GM21786 (cell line): Measurements from ENCODE around the gene ZBTB44.

Experiments used
- ATAC-seq: cut with Tn5 transposase; IDR thresholded peaks from one replicate; pipeline ENCODE4 v1.9.1; 2021; ENCODE audit not compliant: unreplicated experiment

ZBTB44 gene

DNA sequence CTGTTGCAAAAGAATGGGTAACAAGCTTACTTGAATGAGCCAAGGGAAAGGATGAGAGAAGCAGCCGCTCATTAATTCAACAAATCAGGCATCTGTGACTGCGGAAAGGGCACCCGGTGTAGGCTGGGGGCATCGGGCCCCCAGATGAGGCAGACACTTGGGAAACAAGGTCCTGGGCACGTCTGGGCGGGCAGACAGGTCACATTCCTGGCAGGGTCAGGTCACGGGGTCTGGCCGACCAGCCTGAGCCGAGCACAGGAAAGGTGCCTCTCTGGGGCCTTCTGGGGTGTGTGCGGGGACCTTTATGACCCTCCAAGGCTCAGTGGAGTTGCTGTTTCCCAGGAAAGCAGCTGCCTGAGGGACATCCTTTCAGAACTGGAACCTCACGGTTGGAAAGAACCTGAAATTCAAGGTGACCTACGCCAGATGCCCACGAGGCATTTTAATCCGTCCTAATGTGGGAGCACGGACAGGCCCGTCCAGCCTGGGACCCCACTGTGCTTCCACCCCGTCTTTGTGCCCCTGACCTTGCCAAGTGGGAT, 98.1 kb downstream of the ZBTB44 start:
- no peak for ATAC-seq

DNA sequence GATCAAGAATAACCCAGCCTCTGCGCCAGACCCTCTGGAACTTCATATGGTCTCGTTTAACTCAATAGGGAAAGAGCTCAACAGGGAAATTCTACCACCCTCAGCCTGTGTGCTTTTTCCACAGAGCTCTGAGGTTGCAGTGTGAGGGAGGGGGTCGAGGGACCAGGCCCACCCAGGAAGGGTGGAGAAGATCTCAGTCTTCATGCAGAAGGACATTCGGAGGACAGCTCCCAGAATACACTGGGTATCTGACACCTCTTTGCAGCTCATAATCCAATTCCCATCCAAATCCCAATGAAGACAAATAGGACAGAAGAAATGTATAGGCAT, 98.5 kb downstream of the ZBTB44 start:
- no peak for ATAC-seq

DNA sequence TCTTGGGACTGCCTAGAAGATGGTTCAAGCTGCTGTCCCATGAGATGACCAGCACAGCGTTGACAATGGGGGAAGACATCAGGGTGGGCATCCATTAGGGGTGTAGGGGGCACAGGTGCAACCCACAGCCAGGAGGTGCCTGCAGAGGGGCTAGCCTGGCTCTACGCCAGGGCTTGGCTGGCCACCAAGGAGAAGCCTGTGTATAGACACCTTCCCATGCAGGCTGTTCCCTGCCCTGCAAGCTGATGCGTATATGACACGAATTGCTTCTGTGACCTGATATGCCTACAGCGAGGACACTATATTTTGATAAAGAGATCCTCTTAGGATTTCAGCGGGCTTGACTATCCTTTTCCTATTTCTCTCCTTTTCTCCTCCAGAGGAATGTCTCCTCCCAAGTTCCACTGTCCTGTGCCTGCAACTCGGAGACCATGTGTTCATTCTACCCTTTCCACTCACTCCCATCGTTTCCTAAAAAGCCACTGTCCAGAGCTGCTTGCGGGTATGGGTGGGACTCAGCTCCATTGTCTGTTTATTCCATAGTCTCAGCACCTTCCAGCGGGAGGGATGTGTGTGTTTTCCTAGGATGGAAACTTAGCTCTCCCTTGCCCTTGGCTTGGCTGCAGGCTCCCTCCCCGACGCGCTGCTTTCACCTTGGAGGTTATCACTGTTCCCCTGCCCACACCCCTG, 99.0 kb downstream of the ZBTB44 start:
- ATAC-seq: no peak

DNA sequence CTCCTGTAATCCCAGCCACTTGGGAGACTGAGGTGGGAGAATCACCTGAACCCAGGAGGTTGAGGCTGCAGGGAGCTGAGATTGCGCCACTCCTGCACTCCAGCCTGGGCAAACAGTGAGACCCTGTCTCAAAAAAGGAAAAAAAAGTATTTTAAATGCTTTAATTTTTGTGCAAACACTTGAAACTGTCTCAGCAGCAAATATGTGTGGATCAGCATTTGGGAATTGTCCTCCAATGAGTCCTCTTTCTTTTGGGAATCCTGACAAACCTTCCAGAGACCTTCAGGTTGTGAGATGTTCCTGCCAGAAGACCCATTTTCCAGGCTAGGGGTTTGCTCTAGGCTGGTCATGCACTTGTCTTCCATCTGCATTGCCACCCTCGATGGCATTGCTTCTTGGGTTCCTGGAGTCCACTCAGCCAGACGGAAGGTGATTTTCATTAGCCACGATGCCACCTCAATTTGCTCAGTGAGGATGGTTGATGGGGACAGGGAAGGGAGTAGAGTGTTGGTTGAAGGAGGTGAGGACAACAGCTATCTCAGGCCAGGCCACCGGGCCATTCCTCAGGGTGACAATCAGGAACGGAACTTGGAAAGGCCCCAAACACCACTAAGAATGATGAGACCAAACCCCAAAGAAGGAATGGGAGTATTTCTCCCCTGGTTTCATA, 99.7 kb downstream of the ZBTB44 start:
- no peak for ATAC-seq

DNA sequence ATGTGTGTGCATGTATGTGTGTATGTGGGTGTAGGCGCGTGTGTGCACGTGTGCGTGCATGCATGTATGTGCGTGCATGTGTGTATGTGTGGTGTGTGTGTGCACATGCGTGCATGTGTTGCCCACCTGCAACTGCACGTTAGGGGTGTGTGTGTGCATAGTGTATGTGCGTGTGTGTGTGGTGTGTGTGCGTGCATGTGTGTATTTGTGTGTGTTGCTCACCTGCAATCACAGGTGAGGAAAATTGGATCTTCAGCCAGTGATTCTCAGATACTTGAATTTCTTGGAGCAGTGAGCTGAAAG, 100.8 kb downstream of the ZBTB44 start:
- ATAC-seq: no peak

DNA sequence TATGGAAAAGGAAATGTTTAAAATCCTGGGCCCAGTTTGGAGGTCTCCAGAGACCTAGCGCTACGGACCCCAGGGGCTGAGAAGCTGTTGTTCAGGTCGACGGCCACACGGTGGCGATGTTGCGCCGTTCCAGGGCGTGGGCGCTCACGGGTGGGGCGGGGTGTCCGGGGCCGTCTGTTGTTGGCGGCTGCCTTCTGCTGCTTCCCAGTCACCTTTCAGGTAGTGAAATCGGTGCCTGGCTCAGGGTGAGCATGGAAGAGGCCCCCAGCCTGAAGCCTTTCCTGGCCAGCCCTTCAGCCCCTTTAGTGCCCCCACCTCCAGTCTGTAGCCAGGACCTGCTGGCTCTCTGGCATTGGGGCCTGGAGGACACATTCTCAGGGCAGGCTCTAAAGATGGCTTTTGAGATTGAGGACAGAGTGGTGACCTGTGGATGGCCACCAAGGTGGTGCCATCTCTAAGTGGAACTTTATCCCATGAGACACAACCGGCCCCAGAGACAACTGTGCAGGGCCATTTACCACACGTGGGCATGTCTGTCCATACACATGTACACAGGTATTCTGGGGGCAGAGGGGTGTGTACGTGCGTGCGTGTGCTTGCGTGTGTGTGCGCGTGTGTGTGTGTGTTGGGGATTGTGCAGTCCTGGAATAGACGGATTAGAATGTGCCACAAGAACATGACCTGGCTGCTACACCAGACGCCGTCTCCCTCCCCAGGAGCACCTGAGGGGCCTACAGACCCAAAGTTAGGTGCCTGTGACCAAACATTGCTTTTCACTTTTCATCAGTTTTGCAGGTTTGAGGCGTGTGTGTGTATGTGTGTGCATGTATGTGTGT, 101.4 kb downstream of the ZBTB44 start:
- ATAC-seq: peak; percentile 86

DNA sequence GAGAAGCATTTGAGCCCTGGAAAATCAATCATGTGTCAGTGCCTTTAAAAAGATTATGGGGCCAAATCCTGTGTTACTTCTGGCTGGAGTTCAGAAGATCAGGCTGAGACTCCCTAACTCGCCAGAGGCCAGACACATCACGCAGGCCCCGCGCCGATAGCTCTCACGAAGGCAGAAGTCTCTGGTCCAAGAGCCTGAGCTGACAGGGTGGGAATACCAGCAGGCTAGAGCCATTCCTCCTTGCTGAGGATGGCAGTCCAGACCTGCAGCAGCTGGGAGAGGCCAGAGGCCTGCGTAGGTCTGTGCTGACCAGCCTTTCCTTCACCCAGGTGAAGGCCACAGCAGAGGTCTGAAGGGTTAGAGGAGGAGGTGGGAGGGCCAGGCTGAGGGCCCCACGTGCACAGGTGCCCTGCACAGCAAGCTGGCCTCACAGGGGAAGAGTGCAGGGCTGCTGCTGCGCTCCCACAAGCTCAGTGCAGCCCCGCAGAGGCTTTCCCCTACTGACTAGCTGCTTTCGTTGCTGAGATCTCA, 102.2 kb downstream of the ZBTB44 start:
- ATAC-seq: peak; percentile 20

DNA sequence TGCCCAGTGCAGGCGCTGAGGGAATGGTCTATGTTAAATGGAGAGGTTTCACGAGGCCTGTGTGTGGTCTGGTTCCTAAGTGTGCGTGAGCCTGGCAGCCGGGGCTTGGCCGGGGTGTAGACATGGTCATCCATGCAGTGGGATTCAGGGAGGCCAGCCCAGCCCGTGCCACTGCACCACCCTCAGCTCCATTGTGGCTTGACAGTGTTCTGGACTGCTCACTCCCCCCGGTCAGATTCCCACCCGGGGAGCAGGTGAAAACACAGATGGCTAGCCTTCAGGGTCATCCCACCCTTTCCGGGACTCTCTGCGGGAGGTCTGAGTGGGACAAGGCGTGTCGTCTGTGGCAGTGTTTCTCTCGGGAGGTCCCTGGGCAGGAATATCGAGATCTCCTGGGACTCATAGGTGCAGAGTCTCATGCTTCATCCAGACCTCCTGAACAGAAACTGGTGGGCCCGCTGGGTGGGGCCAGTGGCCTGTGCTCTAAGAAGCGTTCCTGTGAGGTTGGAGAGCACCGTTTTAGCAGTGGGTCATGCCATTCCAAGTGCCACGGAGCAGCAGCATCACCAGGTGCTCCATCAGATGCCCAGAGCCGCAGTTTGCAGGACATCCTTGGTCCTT, 102.8 kb downstream of the ZBTB44 start:
- no peak for ATAC-seq

DNA sequence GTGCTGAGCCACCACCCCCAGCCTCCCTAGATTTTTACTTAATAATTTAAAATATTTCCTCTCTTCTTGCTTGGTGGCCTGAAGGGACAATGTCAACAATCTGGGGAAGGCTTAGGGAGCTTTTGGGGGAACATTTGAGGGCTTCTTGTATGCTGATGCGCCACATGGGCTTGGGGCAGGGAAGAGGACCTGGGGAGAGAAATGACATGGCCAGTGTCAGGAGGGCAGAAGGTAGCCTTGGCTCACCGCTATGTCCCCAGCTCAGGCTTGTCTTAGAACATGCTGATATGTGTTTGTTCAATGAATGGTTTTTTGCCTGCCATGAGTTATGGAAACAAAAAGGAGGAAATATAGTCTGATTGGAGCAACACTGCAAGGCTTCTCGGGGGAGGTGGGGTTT, 103.6 kb downstream of the ZBTB44 start:
- no peak for ATAC-seq

DNA sequence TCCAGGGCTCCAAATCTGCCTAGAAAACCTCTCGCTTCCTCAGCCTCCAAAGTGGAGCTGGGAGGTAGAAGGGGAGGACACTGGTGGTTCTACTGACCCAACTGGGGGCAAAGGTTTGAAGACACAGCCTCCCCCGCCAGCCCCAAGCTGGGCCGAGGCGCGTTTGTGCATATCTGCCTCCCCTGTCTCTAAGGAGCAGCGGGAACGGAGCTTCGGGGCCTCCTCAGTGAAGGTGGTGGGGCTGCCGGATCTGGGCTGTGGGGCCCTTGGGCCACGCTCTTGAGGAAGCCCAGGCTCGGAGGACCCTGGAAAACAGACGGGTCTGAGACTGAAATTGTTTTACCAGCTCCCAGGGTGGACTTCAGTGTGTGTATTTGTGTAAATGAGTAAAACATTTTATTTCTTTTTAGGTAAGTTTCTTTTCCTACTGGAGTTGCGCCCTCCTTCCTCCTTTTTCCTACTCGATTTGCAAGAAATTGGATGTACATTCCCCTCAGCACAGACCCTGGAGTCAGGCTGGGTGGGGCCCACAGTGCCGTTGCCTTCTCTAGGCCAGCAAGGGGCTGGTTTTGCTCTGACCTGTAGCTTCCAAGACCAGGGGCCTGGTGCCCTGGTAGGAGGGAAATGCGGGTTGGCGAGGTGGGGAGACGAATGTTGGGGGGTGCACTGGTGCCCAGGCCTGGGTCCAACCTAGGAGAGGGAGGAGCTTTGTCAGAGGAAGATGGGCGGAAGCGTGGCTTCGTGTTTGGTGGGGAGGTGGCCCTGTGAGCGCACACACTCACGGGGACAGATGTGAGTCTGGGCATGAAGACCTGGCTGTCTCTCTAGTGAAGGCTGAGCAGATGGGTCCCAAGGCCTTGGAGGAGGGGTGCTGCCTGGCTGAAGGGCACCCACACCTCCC, 104.5 kb downstream of the ZBTB44 start:
- ATAC-seq: no peak

DNA sequence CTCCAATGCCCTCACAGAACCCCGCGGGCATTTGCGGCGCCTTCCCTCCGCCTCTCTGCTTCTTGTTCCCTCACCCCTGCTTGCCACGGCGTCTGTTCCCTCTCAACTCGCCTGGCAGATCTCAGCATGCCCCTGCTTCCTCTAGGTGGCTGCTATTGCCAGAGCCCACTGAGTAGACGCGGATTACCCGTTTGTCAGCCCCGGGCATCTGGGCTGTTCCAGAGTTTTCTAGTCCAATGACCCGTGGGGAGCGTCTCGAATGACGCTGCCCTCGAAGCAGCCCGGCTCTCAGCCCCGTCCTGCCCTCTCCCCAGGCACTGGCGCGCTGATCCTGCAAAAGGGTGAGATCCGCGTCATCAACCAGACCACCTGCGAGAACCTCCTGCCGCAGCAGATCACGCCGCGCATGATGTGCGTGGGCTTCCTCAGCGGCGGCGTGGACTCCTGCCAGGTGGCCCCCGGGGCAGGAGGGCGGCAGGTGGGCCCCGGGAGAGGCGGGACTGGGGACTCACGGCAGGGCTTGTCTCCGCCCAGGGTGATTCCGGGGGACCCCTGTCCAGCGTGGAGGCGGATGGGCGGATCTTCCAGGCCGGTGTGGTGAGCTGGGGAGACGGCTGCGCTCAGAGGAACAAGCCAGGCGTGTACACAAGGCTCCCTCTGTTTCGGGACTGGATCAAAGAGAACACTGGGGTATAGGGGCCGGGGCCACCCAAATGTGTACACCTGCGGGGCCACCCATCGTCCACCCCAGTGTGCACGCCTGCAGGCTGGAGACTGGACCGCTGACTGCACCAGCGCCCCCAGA, 105.4 kb downstream of the ZBTB44 start:
- no peak for ATAC-seq

DNA sequence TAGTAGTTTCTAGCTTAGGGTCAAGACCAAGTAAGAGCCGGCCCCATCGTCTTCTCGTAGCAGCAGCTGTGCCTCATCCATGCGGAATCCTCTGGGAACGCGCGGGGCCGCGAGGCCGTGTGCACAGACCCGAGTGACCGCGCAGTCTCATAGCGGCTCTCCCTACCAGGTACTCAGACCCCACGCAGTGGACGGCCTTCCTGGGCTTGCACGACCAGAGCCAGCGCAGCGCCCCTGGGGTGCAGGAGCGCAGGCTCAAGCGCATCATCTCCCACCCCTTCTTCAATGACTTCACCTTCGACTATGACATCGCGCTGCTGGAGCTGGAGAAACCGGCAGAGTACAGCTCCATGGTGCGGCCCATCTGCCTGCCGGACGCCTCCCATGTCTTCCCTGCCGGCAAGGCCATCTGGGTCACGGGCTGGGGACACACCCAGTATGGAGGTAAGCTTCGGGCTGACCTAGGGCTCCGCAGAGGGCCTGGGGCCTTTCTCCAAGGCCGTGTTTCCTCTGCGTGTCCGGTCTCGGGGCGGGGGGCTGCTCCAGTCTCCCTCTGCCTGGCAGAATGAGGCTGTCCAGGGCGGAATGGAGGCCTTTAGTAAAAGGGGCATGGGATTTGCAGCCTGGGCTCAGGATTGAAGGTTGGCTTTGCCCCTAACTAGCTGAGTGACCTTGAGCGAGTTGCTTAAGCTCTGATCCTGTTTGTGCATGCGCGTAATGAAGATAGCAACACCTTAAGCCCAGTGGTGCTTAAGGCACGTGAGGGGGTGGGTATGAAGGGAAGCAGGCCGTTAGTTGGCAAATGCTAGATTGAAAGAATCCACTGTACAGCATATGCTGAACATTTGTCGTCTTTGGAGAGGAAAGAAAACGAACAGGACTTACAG, 106.2 kb downstream of the ZBTB44 start:
- ATAC-seq: no peak

DNA sequence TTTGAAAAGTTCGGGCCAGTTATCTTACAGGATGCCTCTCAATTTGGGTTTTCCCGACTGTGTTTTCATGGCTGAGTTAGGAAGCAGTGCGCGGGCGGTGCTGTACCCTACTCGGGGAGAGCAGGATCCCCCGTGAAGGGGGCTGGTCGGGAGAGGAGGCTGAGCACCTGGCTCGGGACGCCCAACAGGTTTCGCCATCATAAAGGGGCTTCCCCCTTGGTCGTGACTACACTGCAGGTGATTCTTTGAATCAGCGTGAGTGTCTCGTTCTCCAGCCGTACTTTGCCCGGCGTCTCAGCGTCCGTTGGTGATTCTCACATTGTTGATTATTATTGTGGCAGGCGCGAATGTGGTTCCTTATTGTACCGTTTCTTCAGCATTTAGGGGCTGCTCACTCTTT, 108.6 kb downstream of the ZBTB44 start:
- no peak for ATAC-seq

DNA sequence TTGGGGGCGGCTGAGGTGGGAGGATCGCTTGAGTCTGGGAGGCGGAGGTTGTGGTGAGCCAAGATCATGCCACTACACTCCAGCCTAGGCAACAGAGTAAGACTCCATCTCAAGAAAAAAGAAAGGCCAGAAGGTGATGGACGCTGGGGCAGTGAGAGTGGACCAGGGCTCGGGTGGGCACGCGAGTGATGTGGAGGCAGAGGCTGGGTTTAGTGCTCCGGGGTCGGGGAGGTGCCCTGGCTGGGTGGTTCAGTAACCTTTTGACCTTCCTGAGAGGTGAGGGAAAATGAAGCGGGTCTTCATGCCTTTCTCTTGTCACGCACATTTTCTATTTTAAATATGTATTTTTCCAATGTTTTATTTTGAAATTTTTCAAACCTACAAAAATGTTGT, 110.0 kb downstream of the ZBTB44 start:
- ATAC-seq: no peak

DNA sequence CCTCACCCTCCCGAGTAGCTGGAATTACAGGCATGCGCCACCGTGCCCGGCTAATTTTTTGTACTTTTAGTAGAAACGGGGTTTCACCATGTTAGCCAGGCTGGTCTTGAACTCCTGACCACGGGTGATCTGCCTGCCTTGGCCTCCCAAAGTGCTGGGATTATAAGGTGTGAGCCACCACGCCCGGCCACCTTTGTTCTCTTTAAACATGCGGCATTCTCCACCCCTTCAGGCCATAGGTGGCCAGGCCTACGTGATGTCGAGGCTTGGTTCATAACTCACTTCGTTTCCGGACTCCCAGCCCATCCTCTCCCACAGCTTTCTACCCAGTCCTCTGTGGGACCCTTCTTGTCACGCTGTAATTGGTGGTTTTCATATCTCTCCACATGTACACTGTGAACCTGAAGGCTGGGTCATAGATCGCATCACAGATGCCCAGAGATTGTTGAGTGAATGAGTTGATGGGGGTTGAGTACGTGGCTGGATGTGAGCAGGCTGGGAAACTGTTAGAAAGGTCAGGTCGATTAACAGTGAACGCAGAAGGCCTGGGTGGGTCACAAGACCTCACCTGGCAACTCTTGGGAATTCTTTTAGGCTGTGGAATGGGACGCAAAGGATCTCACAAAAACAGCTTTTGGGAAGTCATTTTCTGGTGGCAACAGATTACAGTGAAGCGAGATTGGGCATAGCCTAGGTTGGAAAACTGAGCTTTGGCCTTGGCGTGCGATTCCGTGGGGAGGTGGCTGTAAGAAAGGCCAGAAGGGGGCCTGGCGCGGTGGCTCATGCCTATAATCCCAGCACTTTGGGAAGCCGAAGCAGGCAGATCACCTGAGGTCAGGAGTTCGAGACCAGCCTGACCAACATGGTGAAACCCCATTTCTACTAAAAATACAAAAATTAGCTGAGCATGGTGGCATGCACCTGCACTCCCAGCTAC, 110.7 kb downstream of the ZBTB44 start:
- no peak for ATAC-seq

DNA sequence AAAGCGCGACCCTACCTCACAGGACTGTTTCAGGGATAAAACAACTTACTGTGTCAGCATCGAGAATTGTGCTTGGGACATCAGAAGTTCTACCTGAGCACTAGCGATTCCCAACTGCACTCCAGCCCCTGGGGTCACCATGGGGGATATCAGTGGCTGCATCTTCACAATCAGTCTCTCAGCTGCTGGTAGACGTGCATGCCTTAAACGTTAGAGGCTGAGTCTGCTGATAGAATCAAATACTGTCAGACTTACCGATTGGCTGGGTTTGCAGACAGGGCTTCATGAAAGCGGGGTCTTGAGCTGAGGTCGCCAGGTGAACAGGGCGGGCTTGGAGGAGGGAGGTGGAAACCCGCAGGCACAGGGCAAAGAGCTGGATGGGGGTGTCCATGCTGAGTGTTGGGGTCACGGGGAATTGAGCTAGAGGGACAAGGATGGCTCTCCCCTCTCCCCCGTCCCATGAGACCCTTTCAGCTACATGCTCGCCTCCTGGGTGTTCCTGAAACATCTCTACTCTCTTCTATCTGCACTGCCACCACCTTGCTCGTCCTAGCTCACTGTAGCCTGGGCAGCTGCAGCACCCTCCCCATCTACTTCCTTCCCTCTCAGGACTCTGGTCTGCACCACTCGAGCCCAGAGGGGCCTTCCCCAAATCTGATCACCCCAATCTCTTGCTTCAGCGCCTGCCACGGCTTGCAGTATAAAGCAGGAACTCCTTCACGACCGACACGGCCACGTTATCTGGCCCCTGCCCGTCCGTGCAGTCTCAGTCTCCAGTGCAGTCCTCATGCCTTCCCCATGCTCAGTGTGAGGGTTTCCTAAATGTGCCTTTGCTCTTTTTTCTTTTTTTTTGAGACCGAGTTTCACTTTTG, 111.7 kb downstream of the ZBTB44 start:
- ATAC-seq: no peak
